Skeletal muscle tissue (tissue), 4 donors: Measurements from ENCODE around the gene RPP25. TPM values are rescaled to one million over a fixed set of nuclear protein-coding genes. Genes with fewer than 3 reads are reported as not detected.

Source experiments
- H3K27ac ChIP-seq: one replicate; pipeline ENCODE4 v1.7.0; 2013; ENCODE audit warnings: mild to moderate bottlenecking, low read depth, low read length, inconsistent platforms
- H3K27me3 ChIP-seq, 3 donors: one replicate each; pipeline ENCODE4 v1.7.0; 2013; ENCODE audit warnings: low read length in 3 of 3; ENCODE audit not compliant: control insufficient read depth in 3 of 3, insufficient read depth in 3 of 3
- H3K36me3 ChIP-seq, 3 donors: one replicate each; pipeline ENCODE4 v1.7.0; 2013; ENCODE audit warnings: low read length in 3 of 3; ENCODE audit not compliant: control insufficient read depth in 3 of 3, insufficient read depth in 3 of 3
- H3K4me1 ChIP-seq, 3 donors: one replicate each; pipeline ENCODE4 v1.7.0; 2013; ENCODE audit warnings: low read length in 3 of 3, mild to moderate bottlenecking in 3 of 3; ENCODE audit not compliant: control insufficient read depth in 3 of 3, insufficient read depth in 3 of 3
- H3K4me3 ChIP-seq, 3 donors: one replicate each; pipeline ENCODE4 v1.7.0; 2013; ENCODE audit warnings: low read length in 3 of 3
- H3K9ac ChIP-seq, 3 donors: one replicate each; pipeline ENCODE4 v1.7.0; 2013; ENCODE audit warnings: low read length in 3 of 3, mild to moderate bottlenecking in 3 of 3, moderate library complexity in 2 of 3, low read depth in 1 of 3
- H3K9me3 ChIP-seq, 3 donors: one replicate each; pipeline ENCODE4 v1.7.0; 2013; ENCODE audit warnings: low read length in 3 of 3; ENCODE audit not compliant: control insufficient read depth in 3 of 3
- total RNA-seq: library from RNA; depleted of rRNA; stranded (reverse); fragments of >200 nt; gene quantifications from one replicate; pipeline ENCODE4 v1.2.3, GENCODE V29; 2014
- donor health status: Osteomylitis.

RPP25 gene
- 1.0 TPM for total RNA-seq

- H3K9me3 ChIP-seq, result no peaks in the 10 kb centered on the region
- H3K27me3 ChIP-seq, result peaks cover 31 to 49% (median 43%) of the 10 kb centered on the region in 3 donors
- no peak within 1 kb of the TSS for H3K27ac ChIP-seq
- H3K36me3 ChIP-seq, result no peaks in the 10 kb centered on the region
- H3K9ac ChIP-seq, result peak within 1 kb of the TSS; percentile 43 to 73 (median 69)
- H3K4me1 ChIP-seq, result peaks cover 29 to 36% (median 31%) of the 10 kb centered on the region in 3 donors
- H3K4me3 ChIP-seq, result peak within 1 kb of the TSS; percentile 72 to 74 (median 74)
These were observed at the start of gene RPP25 for GRCh38 chr15:74956648-74957475. RPP25 (minus strand) TSS chr15:74956772; CDS start chr15:74956583, 189 bp downstream.

GRCh38 chr15:75002398-75002797 is 45.8 kb upstream of the RPP25 start:
- H3K36me3 ChIP-seq, result no peaks in the 10 kb centered on the region
- H3K4me1 ChIP-seq, result peaks cover 0 to 1% (median 0%) of the 10 kb centered on the region in 3 donors
- H3K27ac ChIP-seq, result no peak overlapping the region
- H3K9me3 ChIP-seq, result no peaks in the 10 kb centered on the region
- no peak overlapping the region for H3K9ac ChIP-seq
- peaks cover 6 to 21% (median 12%) of the 10 kb centered on the region in 3 donors for H3K27me3 ChIP-seq
- no peak overlapping the region for H3K4me3 ChIP-seq

- Histone ChIP-seq H3K4me3 (no peak overlapping the region), H3K36me3 (no peaks in the 10 kb centered on the region), H3K4me1 (peaks cover 4 to 7% (median 5%) of the 10 kb centered on the region in 3 donors), H3K9ac (no peak overlapping the region), H3K27me3 (peaks cover 17 to 32% (median 22%) of the 10 kb centered on the region in 3 donors), H3K27ac (no peak overlapping the region), H3K9me3 (no peaks in the 10 kb centered on the region)
These were observed 44.7 kb upstream of the RPP25 start for GRCh38 chr15:75001310-75001709.

- Histone ChIP-seq H3K27ac (no peak overlapping the region), H3K9ac (no peak overlapping the region), H3K27me3 (peaks cover 20 to 38% (median 26%) of the 10 kb centered on the region in 3 donors), H3K4me1 (peaks cover 13 to 15% (median 13%) of the 10 kb centered on the region in 3 donors), H3K4me3 (no peak overlapping the region), H3K36me3 (no peaks in the 10 kb centered on the region), H3K9me3 (no peaks in the 10 kb centered on the region)
These were observed 41.0 kb upstream of the RPP25 start for GRCh38 chr15:74997543-74997942.

GRCh38 chr15:74997141-74997540 is 40.6 kb upstream of the RPP25 start:
- no peak overlapping the region for H3K9ac ChIP-seq
- no peak overlapping the region for H3K4me3 ChIP-seq
- H3K36me3 ChIP-seq, result no peaks in the 10 kb centered on the region
- no peak overlapping the region for H3K27ac ChIP-seq
- no peaks in the 10 kb centered on the region for H3K9me3 ChIP-seq
- peaks cover 20 to 36% (median 26%) of the 10 kb centered on the region in 3 donors for H3K27me3 ChIP-seq
- H3K4me1 ChIP-seq, result peaks cover 13 to 15% (median 13%) of the 10 kb centered on the region in 3 donors

- H3K4me3 ChIP-seq, result peak overlapping the region; percentile 73 to 75 (median 75)
- H3K36me3 ChIP-seq, result no peaks in the 10 kb centered on the region
- H3K4me1 ChIP-seq, result peaks cover 13 to 15% (median 13%) of the 10 kb centered on the region in 3 donors
- no peak overlapping the region for H3K27ac ChIP-seq
- peaks cover 20 to 37% (median 26%) of the 10 kb centered on the region in 3 donors for H3K27me3 ChIP-seq
- H3K9ac ChIP-seq, result peak overlapping the region in 2 of 3 donors; percentile 23 to 62
- H3K9me3 ChIP-seq, result no peaks in the 10 kb centered on the region
These were observed 39.5 kb upstream of the RPP25 start for GRCh38 chr15:74995779-74996765.

- H3K9ac ChIP-seq, result peak within 1 kb of the TSS in 2 of 3 donors; percentile 23 to 62
- H3K9me3 ChIP-seq, result no peaks in the 10 kb centered on the region
- H3K27ac ChIP-seq, result no peak within 1 kb of the TSS
- H3K4me3 ChIP-seq, result peak within 1 kb of the TSS; percentile 73 to 75 (median 75)
- H3K4me1 ChIP-seq, result peaks cover 13 to 15% (median 13%) of the 10 kb centered on the region in 3 donors
- H3K27me3 ChIP-seq, result peaks cover 23 to 37% (median 26%) of the 10 kb centered on the region in 3 donors
- H3K36me3 ChIP-seq, result no peaks in the 10 kb centered on the region
These were observed 38.7 kb upstream of the RPP25 start, which contains the start of gene SCAMP5 for GRCh38 chr15:74995182-74995778. SCAMP5 (plus strand) TSS chr15:74995563; CDS start chr15:75011840, 16,277 bp downstream.

- peaks cover 23 to 37% (median 26%) of the 10 kb centered on the region in 3 donors for H3K27me3 ChIP-seq
These were observed 38.1 kb upstream of the RPP25 start for GRCh38 chr15:74994685-74995084.

GRCh38 chr15:74994236-74994635 is 37.7 kb upstream of the RPP25 start:
- Histone ChIP-seq H3K4me1 (peaks cover 13 to 15% (median 13%) of the 10 kb centered on the region in 3 donors), H3K27ac (no peak overlapping the region), H3K4me3 (no peak overlapping the region), H3K9ac (no peak overlapping the region), H3K36me3 (no peaks in the 10 kb centered on the region), H3K27me3 (peaks cover 23 to 36% (median 26%) of the 10 kb centered on the region in 3 donors), H3K9me3 (no peaks in the 10 kb centered on the region)

More at GRCh38 chr15:74994685-74995084, 38.1 kb upstream of the RPP25 start:
- H3K4me3 ChIP-seq, result peak overlapping the region in 2 of 3 donors; percentile 30 to 50
- H3K4me1 ChIP-seq, result peaks cover 13 to 15% (median 13%) of the 10 kb centered on the region in 3 donors
- no peaks in the 10 kb centered on the region for H3K36me3 ChIP-seq
- H3K9ac ChIP-seq, result no peak overlapping the region
- no peak overlapping the region for H3K27ac ChIP-seq
- no peaks in the 10 kb centered on the region for H3K9me3 ChIP-seq
